Small intestine (tissue), 7 donors: ENCODE measurements around the gene FRMD4A. TPM values are rescaled to one million over a fixed set of nuclear protein-coding genes. Genes with fewer than 3 reads are reported as not detected.

Experiments
- DNase-seq, 2 donors: peaks; one replicate each; pipeline versions ENCODE4 v3.0.0 to v3.0.0-alpha.2; 2013
- FAIRE-seq: peaks from 2 replicates; lab custom pipeline; 2012; peaks lifted over from hg19 to GRCh38; lab: Jason Lieb, UNC
- H3K27ac ChIP-seq, 3 donors: one replicate each; pipeline ENCODE4 v1.5.1; 2013; ENCODE audit warnings: low read length in 2 of 3, mild to moderate bottlenecking in 2 of 3, control low read depth in 1 of 3, inconsistent platforms in 1 of 3, low read depth in 1 of 3, moderate library complexity in 1 of 3
- H3K27me3 ChIP-seq, 3 donors: one replicate each; pipeline ENCODE4 v1.6.1; 2013; ENCODE audit warnings: low read length in 3 of 3, inconsistent platforms in 1 of 3; ENCODE audit not compliant: control insufficient read depth in 3 of 3, insufficient read depth in 3 of 3
- H3K36me3 ChIP-seq, 3 donors: one replicate each; pipeline ENCODE4 v1.6.1; 2013; ENCODE audit warnings: low read length in 3 of 3, inconsistent platforms in 1 of 3, low read depth in 1 of 3, mild to moderate bottlenecking in 1 of 3, moderate library complexity in 1 of 3; ENCODE audit not compliant: control insufficient read depth in 3 of 3, insufficient read depth in 2 of 3
- H3K4me1 ChIP-seq, 3 donors: one replicate each; pipeline ENCODE4 v1.6.1; 2013; ENCODE audit warnings: low read length in 2 of 3, inconsistent platforms in 1 of 3, low read depth in 1 of 3, mild to moderate bottlenecking in 1 of 3, moderate library complexity in 1 of 3; ENCODE audit not compliant: control insufficient read depth in 3 of 3, insufficient read depth in 2 of 3
- H3K4me3 ChIP-seq, 3 donors: one replicate each; pipeline ENCODE4 v1.5.1; 2013; ENCODE audit warnings: low read length in 3 of 3, control low read depth in 1 of 3, inconsistent platforms in 1 of 3, low read depth in 1 of 3, mild to moderate bottlenecking in 1 of 3, moderate library complexity in 1 of 3
- H3K9me3 ChIP-seq, 2 donors: one replicate each; pipeline ENCODE4 v1.6.1; 2013; ENCODE audit warnings: low read depth in 1 of 2, low read length in 1 of 2; ENCODE audit not compliant: control insufficient read depth in 2 of 2, insufficient read depth in 1 of 2
- WGBS, 3 donors: extraction: QIAGEN DNeasy Blood & Tissue Kit; methylation state at CpG; one replicate each; pipeline ENCODE4 v1.1.7; 2013; 5-methylcytosine and 5-hydroxymethylcytosine counted together
- polyA plus RNA-seq, 4 donors: library from polyadenylated mRNA; stranded (reverse) in 3 of 4; unstranded in 1 of 4; fragments of 200-250 nt in 3 of 4; fragments of 120-200 nt in 1 of 4; gene quantifications; one replicate each; pipeline versions ENCODE4 v1.2.1 to v1.2.3, GENCODE V29; 2013
- donor health status: healthy with polysubstance abuse.
- donor health status: control.
- donor health status: control.
- donor health status: Bipolar disorder and iron deficiency.
- donor health status: healthy.

The FRMD4A gene
- polyA plus RNA-seq, 4 donors: 0.45 to 16.9 (median 6.2) TPM

GRCh38 chr10:13920031-13920430 is 410.7 kb downstream of the FRMD4A start:
- WGBS, 3 donors: 86 to 97% (median 93%) methylated on average over 1 of the region's 1 CpG
- H3K27me3 ChIP-seq: no peaks in the 10 kb centered on the region
- no peak overlapping the region for H3K27ac ChIP-seq
- DNase-seq (no peak), FAIRE-seq (no peak)
- H3K4me1 ChIP-seq: no peaks in the 10 kb centered on the region
- H3K36me3 ChIP-seq: no peaks in the 10 kb centered on the region
- H3K4me3 ChIP-seq: no peak overlapping the region
- no peaks in the 10 kb centered on the region for H3K9me3 ChIP-seq

GRCh38 chr10:13917791-13918190 is 412.9 kb downstream of the FRMD4A start:
- Histone ChIP-seq H3K4me1 (no peaks in the 10 kb centered on the region), H3K27ac (no peak overlapping the region), H3K36me3 (no peaks in the 10 kb centered on the region), H3K9me3 (no peaks in the 10 kb centered on the region), H3K4me3 (no peak overlapping the region), H3K27me3 (no peaks in the 10 kb centered on the region)
- FAIRE-seq (no peak), DNase-seq (no peak)
- WGBS, 3 donors: 61 to 68% (median 68%) methylated on average over 3 of the region's 3 CpGs

DNA sequence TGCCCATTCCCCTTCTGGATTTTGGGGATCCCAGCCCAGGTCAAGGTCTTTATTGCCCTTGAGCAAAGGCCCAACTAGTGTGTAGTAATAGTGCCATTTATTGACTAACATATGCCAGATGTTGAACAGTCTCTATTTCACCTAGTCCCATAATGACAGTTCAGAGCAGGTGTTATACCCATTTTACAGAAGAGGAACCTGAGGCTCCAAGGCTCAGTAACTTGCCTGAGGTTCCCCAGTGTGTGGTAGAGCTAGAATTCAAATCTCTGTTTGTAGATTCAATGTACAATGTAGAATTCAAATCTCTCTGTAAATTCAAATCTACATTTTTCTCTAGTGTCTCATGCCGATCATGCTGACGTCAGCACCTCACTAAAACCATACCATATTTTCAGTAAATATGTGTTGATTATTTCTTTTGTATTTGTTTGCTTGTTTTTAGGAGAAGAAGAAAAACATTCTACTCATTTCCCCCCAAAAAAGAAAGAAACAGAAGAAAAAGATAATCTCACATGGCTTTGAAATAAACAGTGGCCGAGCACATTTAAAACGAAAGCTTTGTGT is 414.3 kb downstream of the FRMD4A start:
- no peaks in the 10 kb centered on the region for H3K9me3 ChIP-seq
- H3K36me3 ChIP-seq: no peaks in the 10 kb centered on the region
- no peaks in the 10 kb centered on the region for H3K27me3 ChIP-seq
- no peak for DNase-seq
- H3K4me3 ChIP-seq: no peak overlapping the region
- H3K4me1 ChIP-seq: no peaks in the 10 kb centered on the region
- no peak overlapping the region for H3K27ac ChIP-seq
- WGBS, 3 donors: 81 to 89% (median 87%) methylated on average over 4 of the region's 4 CpGs
- FAIRE-seq: no peak

DNA sequence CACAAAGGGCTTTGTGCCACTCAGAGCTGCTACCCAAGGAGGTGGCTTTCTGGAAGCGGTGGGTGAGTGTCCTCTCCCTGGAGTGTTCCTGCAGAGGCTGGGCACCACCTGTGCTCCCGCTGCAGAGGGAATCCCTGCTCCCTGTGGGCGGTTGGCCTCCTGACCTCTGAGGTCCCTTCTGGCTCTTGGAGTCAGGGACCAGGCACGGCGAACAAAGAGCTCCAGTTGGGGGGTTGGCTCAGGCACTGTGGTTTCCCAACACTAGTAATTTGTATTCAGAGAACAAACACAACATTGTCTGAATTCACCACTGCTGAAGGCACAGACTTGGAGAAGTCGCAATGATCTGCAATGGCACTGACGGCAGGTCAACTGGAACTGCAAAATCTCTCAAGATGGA is 415.0 kb downstream of the FRMD4A start:
- H3K4me1 ChIP-seq: no peaks in the 10 kb centered on the region
- FAIRE-seq (no peak), DNase-seq (no peak)
- no peaks in the 10 kb centered on the region for H3K27me3 ChIP-seq
- H3K27ac ChIP-seq: no peak overlapping the region
- H3K9me3 ChIP-seq: no peaks in the 10 kb centered on the region
- no peak overlapping the region for H3K4me3 ChIP-seq
- no peaks in the 10 kb centered on the region for H3K36me3 ChIP-seq
- 78 to 90% (median 89%) methylated on average over 7 of the region's 7 CpGs for WGBS, 3 donors

DNA sequence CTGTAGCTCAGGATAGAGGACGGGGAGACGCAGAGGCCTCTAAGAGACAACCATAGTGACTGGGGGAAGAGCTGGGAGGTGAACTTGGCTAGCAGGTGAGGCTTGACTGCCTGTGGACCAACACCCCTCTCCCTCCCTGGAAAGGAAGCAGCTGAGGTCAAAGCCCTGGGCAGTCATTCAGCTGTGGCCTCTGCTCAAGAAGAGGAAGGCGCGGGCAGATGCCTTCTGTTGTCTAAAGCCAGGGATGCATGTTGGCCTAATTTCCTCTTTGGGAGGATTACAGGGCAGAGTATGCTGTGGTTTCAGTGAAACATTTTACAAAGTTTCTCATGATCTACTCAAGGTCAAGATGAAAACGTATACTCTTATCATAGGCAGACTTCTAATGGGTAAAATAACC is 416.8 kb downstream of the FRMD4A start:
- no peak for DNase-seq

DNA sequence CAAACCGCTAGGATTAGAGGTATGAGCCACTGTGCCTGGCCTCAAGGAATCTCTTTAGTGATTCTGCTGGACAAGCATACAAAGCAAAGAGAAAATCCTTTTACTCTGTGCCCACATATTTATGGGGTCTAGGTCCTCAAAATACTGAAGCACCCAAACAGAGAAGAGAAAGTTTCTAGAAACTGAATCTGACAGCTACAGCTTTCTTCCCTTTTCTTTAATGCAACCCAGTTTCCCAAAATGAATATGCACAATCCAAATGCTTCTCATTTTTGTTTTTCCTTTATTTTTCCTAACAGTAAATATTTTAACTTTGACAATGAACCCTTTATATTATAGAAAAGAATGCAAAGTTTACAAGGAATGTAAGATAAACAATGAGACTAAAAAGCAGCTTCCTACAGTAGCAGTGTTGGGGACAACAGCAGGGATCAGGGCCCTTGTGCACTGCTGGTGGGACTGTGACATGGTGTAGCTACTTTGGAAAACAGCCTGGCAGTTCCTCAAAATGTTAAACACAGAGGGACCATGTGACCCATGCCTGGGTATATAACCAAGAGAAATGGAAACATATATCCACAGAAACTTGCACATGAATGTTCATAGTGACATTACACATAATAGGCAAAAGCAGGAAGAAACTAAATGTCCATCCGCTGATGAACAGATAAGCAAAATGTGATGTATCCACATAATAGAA is 418.8 kb downstream of the FRMD4A start:
- FAIRE-seq (no peak), DNase-seq (no peak)
- Histone ChIP-seq H3K27me3 (no peaks in the 10 kb centered on the region), H3K4me1 (no peaks in the 10 kb centered on the region), H3K4me3 (no peak overlapping the region), H3K36me3 (no peaks in the 10 kb centered on the region), H3K9me3 (no peaks in the 10 kb centered on the region), H3K27ac (no peak overlapping the region)
- WGBS, 3 donors: 89 to 95% (median 94%) methylated on average over 2 of the region's 2 CpGs

More for the DNA sequence above, 416.8 kb downstream of the FRMD4A start:
- Histone ChIP-seq H3K9me3 (no peaks in the 10 kb centered on the region), H3K27me3 (no peaks in the 10 kb centered on the region), H3K36me3 (no peaks in the 10 kb centered on the region), H3K4me3 (no peak overlapping the region), H3K4me1 (no peaks in the 10 kb centered on the region), H3K27ac (no peak overlapping the region)
- 68 to 82% (median 81%) methylated on average over 5 of the region's 5 CpGs for WGBS, 3 donors
- FAIRE-seq: no peak

- Histone ChIP-seq H3K4me1 (no peaks in the 10 kb centered on the region), H3K4me3 (no peak overlapping the region), H3K36me3 (no peaks in the 10 kb centered on the region), H3K27ac (no peak overlapping the region), H3K9me3 (no peaks in the 10 kb centered on the region), H3K27me3 (no peaks in the 10 kb centered on the region)
- WGBS, 3 donors: 77 to 80% (median 78%) methylated on average over 5 of the region's 5 CpGs
- no peak for FAIRE-seq
- no peak for DNase-seq
Measured at GRCh38 chr10:13909516-13910258, 421.0 kb downstream of the FRMD4A start.

GRCh38 chr10:13908475-13908874 is 422.2 kb downstream of the FRMD4A start:
- no peaks in the 10 kb centered on the region for H3K36me3 ChIP-seq
- H3K4me3 ChIP-seq: no peak overlapping the region
- H3K4me1 ChIP-seq: no peaks in the 10 kb centered on the region
- WGBS, 3 donors: 74 to 84% (median 83%) methylated on average over 4 of the region's 4 CpGs
- DNase-seq (no peak), FAIRE-seq (no peak)
- no peak overlapping the region for H3K27ac ChIP-seq
- no peaks in the 10 kb centered on the region for H3K9me3 ChIP-seq
- no peaks in the 10 kb centered on the region for H3K27me3 ChIP-seq
